H1 (cell line): Measurements from ENCODE around the gene ADCK2. TPM values are rescaled to one million over a fixed set of nuclear protein-coding genes. Genes with fewer than 3 reads are reported as not detected.

Experiments used
- ATF2 ChIP-seq: IDR thresholded peaks from 2 replicates; pipeline ENCODE4 v1.6.1; 2012; ENCODE audit warnings: low read length, inconsistent platforms
- CHD2 ChIP-seq: IDR thresholded peaks from 2 replicates; pipeline ENCODE4 v1.6.1; 2012; ENCODE audit warnings: low read length, improper control_type of control experiment
- CTCF ChIP-seq, 3 experiments: IDR thresholded peaks; 1 replicate in 2 of 3; 2 replicates in 1 of 3; pipeline versions ENCODE4 v1.5.1 to v1.6.1; 2011; ENCODE audit warnings: low read length in 3 of 3, mild to moderate bottlenecking in 3 of 3, inconsistent platforms in 2 of 3, low read depth in 1 of 3, moderate library complexity in 1 of 3; ENCODE audit not compliant: insufficient read depth in 1 of 3; ENCODE audit errors: control extremely low read depth in 1 of 3
- GTF2F1 ChIP-seq: IDR thresholded peaks from 2 replicates; pipeline ENCODE4 v1.6.1; 2012; ENCODE audit warnings: low read depth, low read length, improper control_type of control experiment, borderline replicate concordance
- KDM4A ChIP-seq: IDR thresholded peaks from one replicate; pipeline ENCODE4 v1.7.1; 2012; ENCODE audit warnings: low read depth, mild to moderate bottlenecking, moderate library complexity, low read length, inconsistent platforms; ENCODE audit not compliant: severe bottlenecking
- KDM5A ChIP-seq: fragments of 200-600 bp; IDR thresholded peaks from 2 replicates; pipeline ENCODE4 v1.7.1; 2012; ENCODE audit warnings: mild to moderate bottlenecking, low read length, inconsistent platforms, mixed read lengths
- NRF1 ChIP-seq: IDR thresholded peaks from 2 replicates; pipeline ENCODE4 v1.6.1; 2011; ENCODE audit warnings: mild to moderate bottlenecking, low read depth, low read length, improper control_type of control experiment
- POU5F1 ChIP-seq: IDR thresholded peaks from 2 replicates; pipeline ENCODE4 v1.6.1; 2011; ENCODE audit warnings: low read depth, mild to moderate bottlenecking, low read length, moderate library complexity
- RFX5 ChIP-seq: IDR thresholded peaks from 2 replicates; pipeline ENCODE4 v1.6.1; 2011; ENCODE audit warnings: low read depth, low read length, improper control_type of control experiment, borderline replicate concordance
- SIX5 ChIP-seq: IDR thresholded peaks from 2 replicates; pipeline ENCODE4 v1.6.1; 2011; ENCODE audit warnings: mild to moderate bottlenecking, low read depth, low read length
- TAF1 ChIP-seq: IDR thresholded peaks from 2 replicates; pipeline ENCODE4 v1.6.1; 2011; ENCODE audit warnings: mild to moderate bottlenecking, low read depth, low read length
- TAF7 ChIP-seq: optimal IDR thresholded peaks from 2 replicates; pipeline ENCODE3; 2011; ENCODE audit warnings: low read depth, mild to moderate bottlenecking, inconsistent platforms, low read length, moderate library complexity, borderline replicate concordance
- TEAD4 ChIP-seq: IDR thresholded peaks from 2 replicates; pipeline ENCODE4 v1.6.1; 2012; ENCODE audit warnings: low read depth, low read length, inconsistent platforms, mixed read lengths
- YY1 ChIP-seq: IDR thresholded peaks from 2 replicates; pipeline ENCODE4 v1.6.1; 2011; ENCODE audit warnings: low read depth, mild to moderate bottlenecking, low read length
- polyA plus RNA-seq, 7 experiments: library from polyadenylated mRNA; depleted of rRNA in 3 of 7; stranded (reverse) in 5 of 7; unstranded in 2 of 7; fragments of >200 nt in 5 of 7; fragments of 200-250 nt in 2 of 7; gene quantifications; 1 replicate in 5 of 7; 2 replicates in 1 of 7; 4 replicates in 1 of 7; pipeline versions ENCODE4 v1.2.1 to v1.2.3, GENCODE V29; 2011 to 2013; ENCODE audit warnings: missing spikeins in 2 of 7, mixed read lengths in 2 of 7
- total RNA-seq: library from RNA; stranded (reverse); fragmentation: NEBNext Ultra II Directional; extraction: Animal tissue kit (Norgen Biotek cat#: 25700); gene quantifications from 2 replicates; pipeline ENCODE4 v1.2.1, GENCODE V29; 2021

Gene ADCK2
- total and polyA plus RNA-seq, 2 of the 8 experiments (the other 6 are each of a cell fraction or from before 2014, with no cell fraction given): 6.9 to 11.7 TPM

GRCh38 chr7:140696680-140697446, 24.1 kb downstream of the ADCK2 start, which contains the start of gene NDUFB2 (continued):
- TF ChIP-seq SIX5: peak; percentile 41; the same call in 1 of the 2 replicates
- no peak for TF ChIP-seq CHD2
- no peak for TF ChIP-seq RFX5
- peak; percentile 96 for TF ChIP-seq KDM4A
- peak; percentile 71; the same call in 1 of the 2 replicates for TF ChIP-seq TAF1
- TF ChIP-seq CTCF (IDR thresholded peaks at IDR 0.05; ENCODE audit: control extremely low read depth in 1 of 3, insufficient read depth in 1 of 3, low read depth in 1 of 3, low read length in 3 of 3): no peak
- no peak for TF ChIP-seq YY1
- no peak for TF ChIP-seq GTF2F1
- TF ChIP-seq TAF7: peak; percentile 69
- no peak for TF ChIP-seq ATF2
- TF ChIP-seq KDM5A: 0 out of 2 replicates have a peak, but pooled peaks have one; percentile 22
- 0 out of 2 replicates have a peak, but pooled peaks have one; percentile 7 for TF ChIP-seq TEAD4
- no peak for TF ChIP-seq NRF1
- no peak for TF ChIP-seq POU5F1
